ENCODE results near the gene DDB1. TPM values are rescaled to one million over a fixed set of nuclear protein-coding genes. Genes with fewer than 3 reads are reported as not detected.

DDB1 gene
- total RNA-seq, 1 experiment from 2014 or later = 451 TPM

DNA sequence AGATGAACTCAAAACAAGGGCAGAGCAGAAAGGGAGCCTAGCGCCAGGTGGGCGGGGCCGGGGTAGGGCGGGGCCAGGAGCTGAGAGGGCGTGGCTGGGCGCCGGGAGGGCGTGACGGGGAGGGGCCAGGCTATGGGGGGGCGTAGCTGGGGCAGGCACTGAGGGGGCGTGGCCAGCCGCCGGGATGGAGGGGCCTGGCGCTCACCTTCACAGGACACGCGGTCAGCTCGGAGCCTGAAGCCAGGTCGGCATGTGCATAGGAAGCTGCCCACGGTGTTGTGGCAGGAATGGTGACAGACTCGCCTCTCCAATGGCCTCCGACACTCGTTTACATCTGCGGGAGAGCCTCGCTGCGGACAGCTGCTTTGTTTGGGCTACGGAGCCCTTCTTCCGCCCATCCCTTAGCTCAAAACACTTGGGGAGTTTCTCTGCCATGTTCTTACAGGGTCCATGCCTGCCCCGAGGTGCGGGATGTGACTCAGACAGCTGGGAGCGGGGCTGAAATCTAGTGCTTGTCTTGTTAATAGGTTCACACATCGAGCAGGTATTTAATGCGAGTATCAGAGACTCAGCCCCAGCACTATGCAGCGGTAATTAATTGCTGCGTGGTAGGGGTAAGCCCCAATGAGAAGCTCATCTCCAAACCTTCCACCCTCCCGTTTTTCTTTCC, 51.2 kb downstream of the DDB1 start:
- TF ChIP-seq CTCF (conservative IDR thresholded peaks at IDR 0.05; ENCODE audit: low read depth, low read length) = no peak
- TF ChIP-seq EZH2 (IDR thresholded peaks at IDR 0.05; ENCODE audit: low read length, unreplicated experiment) = no peak
- TF ChIP-seq EZH2phosphoT487 (IDR thresholded peaks at IDR 0.05; ENCODE audit: borderline replicate concordance, low read length) = no peak
- H3K79me2 ChIP-seq (ENCODE audit: low read length) = no peaks in the 10 kb centered on the region
- no peak overlapping the region for H2AFZ ChIP-seq (ENCODE audit: low read length)
- no peaks in the 10 kb centered on the region for H3K36me3 ChIP-seq (ENCODE audit: low read depth, low read length)
- no peaks in the 10 kb centered on the region for H4K20me1 ChIP-seq (ENCODE audit: low read length)
- H3K27ac ChIP-seq (ENCODE audit: low read length) = no peak overlapping the region
- intact Hi-C loops (cut with micrococcal nuclease) = no loop called here
- no peak overlapping the region for H3K4me2 ChIP-seq (ENCODE audit: low read length)
- H3K4me3 ChIP-seq (ENCODE audit: low read length) = no peak overlapping the region
- ChIA-PET CTCF (no interaction called here), POLR2A (ENCODE audit: unreplicated experiment) (no interaction called here)
- no peaks in the 10 kb centered on the region for H3K9me2 ChIP-seq (replicated peaks; ENCODE audit: low read length)
- no TSS peak for BruUV-seq (replicated peaks)
- ATAC-seq = peak; percentile 39; the same call in 1 of the 2 replicates
- peaks cover 15% of the 10 kb centered on the region for H3K4me1 ChIP-seq (ENCODE audit: insufficient read depth, low read length)
- H3F3A ChIP-seq (ENCODE audit: low read length, unreplicated experiment) = no peaks in the 10 kb centered on the region
- H3K9me3 ChIP-seq (ENCODE audit: low read length) = no peaks in the 10 kb centered on the region
- DNase-seq = no peak
- H3K9ac ChIP-seq (ENCODE audit: low read length) = no peak overlapping the region
- H3K27me3 ChIP-seq (ENCODE audit: low read length) = no peaks in the 10 kb centered on the region

- no peak overlapping the region for H3K4me3 ChIP-seq (ENCODE audit: low read length)
- H3K4me2 ChIP-seq (ENCODE audit: low read length) = no peak overlapping the region
- TF ChIP-seq EZH2 (IDR thresholded peaks at IDR 0.05; ENCODE audit: low read length, unreplicated experiment) = no peak
- TF ChIP-seq EZH2phosphoT487 (IDR thresholded peaks at IDR 0.05; ENCODE audit: borderline replicate concordance, low read length) = no peak
- no peak for TF ChIP-seq CTCF (conservative IDR thresholded peaks at IDR 0.05; ENCODE audit: low read depth, low read length)
- no peak overlapping the region for H3K27ac ChIP-seq (ENCODE audit: low read length)
- POLR2A ChIA-PET (ENCODE audit: unreplicated experiment) = no interaction called here
- ATAC-seq = no peak
- H3K9me2 ChIP-seq (replicated peaks; ENCODE audit: low read length) = no peaks in the 10 kb centered on the region
- H3K9ac ChIP-seq (ENCODE audit: low read length) = no peak overlapping the region
- DNase-seq = no peak
- BruUV-seq (replicated peaks) = no TSS peak
- no peaks in the 10 kb centered on the region for H3K79me2 ChIP-seq (ENCODE audit: low read length)
- H2AFZ ChIP-seq (ENCODE audit: low read length) = no peak overlapping the region
- no peaks in the 10 kb centered on the region for H3K9me3 ChIP-seq (ENCODE audit: low read length)
- H3K36me3 ChIP-seq (ENCODE audit: low read depth, low read length) = no peaks in the 10 kb centered on the region
- no peaks in the 10 kb centered on the region for H4K20me1 ChIP-seq (ENCODE audit: low read length)
- intact Hi-C loops (cut with micrococcal nuclease) = no loop called here
- H3F3A ChIP-seq (ENCODE audit: low read length, unreplicated experiment) = no peaks in the 10 kb centered on the region
- H3K27me3 ChIP-seq (ENCODE audit: low read length) = no peaks in the 10 kb centered on the region
- CTCF ChIA-PET = no interaction called here
- peaks cover 15% of the 10 kb centered on the region for H3K4me1 ChIP-seq (ENCODE audit: insufficient read depth, low read length)
These were observed 51.9 kb downstream of the DDB1 start for GRCh38 chr11:61280883-61281580.
